Measurements from ENCODE around the gene ACTC1. TPM values are rescaled to one million over a fixed set of nuclear protein-coding genes. Genes with fewer than 3 reads are reported as not detected.

Gene ACTC1
- total RNA-seq, 1 donor from 2014 or later, result 4.2 TPM

- Mint-ChIP-seq H3K4me1 (ENCODE audit: unreplicated experiment) (peaks cover 32% of the 10 kb centered on the region), H3K27me3 (ENCODE audit: unreplicated experiment) (peaks cover 2% of the 10 kb centered on the region), H3K36me3 (ENCODE audit: low read depth, unreplicated experiment) (no peaks in the 10 kb centered on the region), H3K27ac (ENCODE audit: unreplicated experiment) (no peak overlapping the region), H3K9me3 (ENCODE audit: unreplicated experiment) (no peaks in the 10 kb centered on the region), H3K4me3 (ENCODE audit: unreplicated experiment) (no peak overlapping the region)
- no peak for DNase-seq (ENCODE audit: low spot score)
- TF ChIP-seq CTCF (IDR thresholded peaks at IDR 0.05; ENCODE audit: unreplicated experiment), result no peak
Measured at GRCh38 chr15:34757262-34757661, 38.1 kb downstream of the ACTC1 start.

- peak overlapping the region; percentile 66 for H3K4me3 Mint-ChIP-seq (ENCODE audit: unreplicated experiment)
- no peaks in the 10 kb centered on the region for H3K9me3 Mint-ChIP-seq (ENCODE audit: unreplicated experiment)
- no peak for DNase-seq (ENCODE audit: low spot score)
- TF ChIP-seq CTCF (IDR thresholded peaks at IDR 0.05; ENCODE audit: unreplicated experiment), result no peak
- no peaks in the 10 kb centered on the region for H3K36me3 Mint-ChIP-seq (ENCODE audit: low read depth, unreplicated experiment)
- no peak overlapping the region for H3K27ac Mint-ChIP-seq (ENCODE audit: unreplicated experiment)
- H3K27me3 Mint-ChIP-seq (ENCODE audit: unreplicated experiment), result peaks cover 2% of the 10 kb centered on the region
- peaks cover 27% of the 10 kb centered on the region for H3K4me1 Mint-ChIP-seq (ENCODE audit: unreplicated experiment)
Measured at GRCh38 chr15:34755419-34755773, 40.0 kb downstream of the ACTC1 start.

GRCh38 chr15:34754674-34755418, 40.5 kb downstream of the ACTC1 start, which contains the start of gene GJD2:
GJD2 (minus strand) TSS chr15:34754998; CDS start chr15:34754488, 510 bp downstream.
- Mint-ChIP-seq H3K27me3 (ENCODE audit: unreplicated experiment) (peaks cover 2% of the 10 kb centered on the region), H3K4me1 (ENCODE audit: unreplicated experiment) (peaks cover 23% of the 10 kb centered on the region)
- peak; percentile 11 for DNase-seq (ENCODE audit: low spot score)

GRCh38 chr15:34754171-34754601, 41.2 kb downstream of the ACTC1 start:
- Mint-ChIP-seq H3K36me3 (ENCODE audit: low read depth, unreplicated experiment) (no peaks in the 10 kb centered on the region), H3K4me3 (ENCODE audit: unreplicated experiment) (no peak overlapping the region), H3K4me1 (ENCODE audit: unreplicated experiment) (peaks cover 16% of the 10 kb centered on the region), H3K27ac (ENCODE audit: unreplicated experiment) (no peak overlapping the region), H3K27me3 (ENCODE audit: unreplicated experiment) (peaks cover 3% of the 10 kb centered on the region), H3K9me3 (ENCODE audit: unreplicated experiment) (no peaks in the 10 kb centered on the region)
- DNase-seq (ENCODE audit: low spot score), result no peak
- no peak for TF ChIP-seq CTCF (IDR thresholded peaks at IDR 0.05; ENCODE audit: unreplicated experiment)

More at GRCh38 chr15:34754674-34755418, 40.5 kb downstream of the ACTC1 start, which contains the start of gene GJD2:
- H3K36me3 Mint-ChIP-seq (ENCODE audit: low read depth, unreplicated experiment), result no peaks in the 10 kb centered on the region
- no peaks in the 10 kb centered on the region for H3K9me3 Mint-ChIP-seq (ENCODE audit: unreplicated experiment)
- no peak for TF ChIP-seq CTCF (IDR thresholded peaks at IDR 0.05; ENCODE audit: unreplicated experiment)
- H3K27ac Mint-ChIP-seq (ENCODE audit: unreplicated experiment), result no peak within 1 kb of the TSS
- peak within 1 kb of the TSS; percentile 66 for H3K4me3 Mint-ChIP-seq (ENCODE audit: unreplicated experiment)

GRCh38 chr15:34753236-34753894, 42.0 kb downstream of the ACTC1 start:
- Mint-ChIP-seq H3K4me1 (ENCODE audit: unreplicated experiment) (peaks cover 11% of the 10 kb centered on the region), H3K9me3 (ENCODE audit: unreplicated experiment) (no peaks in the 10 kb centered on the region), H3K36me3 (ENCODE audit: low read depth, unreplicated experiment) (no peaks in the 10 kb centered on the region), H3K4me3 (ENCODE audit: unreplicated experiment) (no peak overlapping the region), H3K27me3 (ENCODE audit: unreplicated experiment) (peaks cover 3% of the 10 kb centered on the region), H3K27ac (ENCODE audit: unreplicated experiment) (no peak overlapping the region)
- DNase-seq (ENCODE audit: low spot score), result peak; percentile 78
- no peak for TF ChIP-seq CTCF (IDR thresholded peaks at IDR 0.05; ENCODE audit: unreplicated experiment)

All from endothelial cell (in vitro differentiated cells).